Chondrocyte (in vitro differentiated cells): ENCODE measurements around the gene REEP3. TPM values are rescaled to one million over a fixed set of nuclear protein-coding genes. Genes with fewer than 3 reads are reported as not detected.

Source experiments
- DNase-seq: peaks from one replicate; pipeline ENCODE4 v3.0.0; 2021; ENCODE audit warnings: mixed read lengths, low spot score
- H3K27ac Mint-ChIP-seq: one replicate; pipeline ENCODE4 v1.8.0; 2021; ENCODE audit warnings: mild to moderate bottlenecking, moderate library complexity, mixed read lengths; ENCODE audit not compliant: unreplicated experiment
- H3K27me3 Mint-ChIP-seq: 2 replicates; pipeline ENCODE4 v1.8.0; 2021; ENCODE audit warnings: low read depth, mixed read lengths
- H3K36me3 Mint-ChIP-seq: 2 replicates; pipeline ENCODE4 v1.8.0; 2021; ENCODE audit warnings: low read depth, mixed read lengths
- H3K4me1 Mint-ChIP-seq: 2 replicates; pipeline ENCODE4 v1.8.0; 2021; ENCODE audit warnings: low read depth, mild to moderate bottlenecking, mixed read lengths
- H3K4me3 Mint-ChIP-seq: one replicate; pipeline ENCODE4 v1.8.0; 2021; ENCODE audit warnings: mild to moderate bottlenecking, moderate library complexity, mixed read lengths; ENCODE audit not compliant: unreplicated experiment
- H3K9me3 Mint-ChIP-seq: 2 replicates; pipeline ENCODE4 v1.8.0; 2021; ENCODE audit warnings: low read depth, mixed read lengths
- CTCF ChIP-seq: fragments of 200-600 bp; sonication (generic); IDR thresholded peaks from 2 replicates; pipeline ENCODE4 v1.5.0; 2021; ENCODE audit warnings: antibody characterized with exemption, mild to moderate bottlenecking, moderate library complexity
- total RNA-seq: library from RNA; stranded (reverse); gene quantifications from 3 replicates; pipeline ENCODE4 v1.2.1, GENCODE V29; 2021

REEP3 gene
- total RNA-seq, 1 donor from 2014 or later = 80.6 TPM

DNA sequence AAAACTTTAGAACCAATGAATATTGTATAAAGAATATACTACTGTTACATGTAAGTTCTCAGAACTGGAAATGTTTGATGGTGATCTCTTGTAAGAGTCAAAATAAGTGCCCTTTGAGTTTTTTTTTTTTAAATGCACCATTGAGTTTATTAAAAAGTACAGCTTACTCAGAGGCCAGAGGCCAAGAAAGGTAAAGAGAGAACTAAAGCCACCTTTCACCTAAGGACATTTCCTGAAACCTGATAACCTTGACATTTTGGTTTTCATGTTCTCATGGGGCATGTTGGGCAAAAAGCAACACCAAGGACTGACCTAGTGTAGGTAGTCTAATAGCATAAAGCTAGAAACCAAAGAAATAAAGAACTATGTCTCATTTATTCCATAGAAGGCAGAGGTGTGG is 27.7 kb downstream of the REEP3 start:
- Mint-ChIP-seq H3K4me1 (peaks cover 33% of the 10 kb centered on the region), H3K4me3 (no peak overlapping the region)

DNA sequence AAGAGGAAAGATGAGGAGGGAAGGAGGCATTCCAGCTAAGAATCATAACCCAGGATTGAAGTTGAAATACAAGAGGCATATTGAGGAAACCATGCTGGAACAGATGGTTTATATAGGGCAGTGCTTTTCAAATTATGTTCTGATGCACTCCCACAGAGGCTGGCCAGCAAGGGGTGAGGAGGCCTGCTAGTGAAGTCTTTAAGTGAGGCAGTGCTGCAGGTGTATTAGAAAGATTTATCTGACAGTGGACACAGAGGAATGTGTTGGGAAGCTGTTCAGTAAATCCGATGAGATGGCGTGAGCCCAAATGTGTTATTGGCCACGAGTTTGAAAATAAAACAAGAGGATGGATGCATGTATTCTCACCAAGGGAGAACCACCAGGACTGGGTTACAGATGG is 28.6 kb downstream of the REEP3 start:
- no peak for DNase-seq
- Mint-ChIP-seq H3K36me3 (peaks cover 1% of the 10 kb centered on the region), H3K9me3 (no peaks in the 10 kb centered on the region), H3K4me3 (no peak overlapping the region), H3K27me3 (no peaks in the 10 kb centered on the region), H3K27ac (no peak overlapping the region), H3K4me1 (peaks cover 35% of the 10 kb centered on the region)
- no peak for TF ChIP-seq CTCF

More for the DNA sequence above, 27.7 kb downstream of the REEP3 start:
- no peaks in the 10 kb centered on the region for H3K9me3 Mint-ChIP-seq
- DNase-seq = no peak
- H3K36me3 Mint-ChIP-seq = peaks cover 3% of the 10 kb centered on the region
- TF ChIP-seq CTCF = no peak
- H3K27ac Mint-ChIP-seq = no peak overlapping the region
- no peaks in the 10 kb centered on the region for H3K27me3 Mint-ChIP-seq

- Mint-ChIP-seq H3K36me3 (no peaks in the 10 kb centered on the region), H3K27ac (peak overlapping the region; percentile 90), H3K4me1 (peaks cover 48% of the 10 kb centered on the region), H3K4me3 (peak overlapping the region; percentile 5), H3K27me3 (no peaks in the 10 kb centered on the region), H3K9me3 (no peaks in the 10 kb centered on the region)
- DNase-seq = no peak
- no peak for TF ChIP-seq CTCF
These were observed 31.8 kb downstream of the REEP3 start for GRCh38 chr10:63553031-63553430.

DNA sequence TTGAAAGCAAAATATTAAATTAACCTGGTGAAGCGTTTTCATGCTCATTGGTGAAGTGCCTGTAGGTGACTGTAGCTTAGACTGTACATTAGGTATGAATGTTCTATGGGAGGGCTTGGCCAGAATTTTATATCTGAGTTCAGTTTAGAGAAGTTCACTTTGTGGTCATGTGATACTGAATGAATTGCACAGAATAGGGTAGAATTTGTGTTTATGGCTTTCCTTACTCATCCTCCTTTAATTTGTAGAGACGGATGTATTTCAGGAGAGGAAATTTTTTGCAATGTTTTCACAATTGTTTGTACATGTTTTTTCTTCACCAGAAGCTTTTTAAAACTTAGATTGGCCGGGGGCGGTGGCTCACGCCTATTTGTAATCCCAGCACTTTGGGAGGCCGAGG is 32.3 kb downstream of the REEP3 start:
- Mint-ChIP-seq H3K36me3 (no peaks in the 10 kb centered on the region), H3K4me1 (peaks cover 48% of the 10 kb centered on the region), H3K9me3 (no peaks in the 10 kb centered on the region), H3K27me3 (no peaks in the 10 kb centered on the region), H3K4me3 (no peak overlapping the region), H3K27ac (peak overlapping the region; percentile 90)
- DNase-seq = no peak
- TF ChIP-seq CTCF = no peak

DNA sequence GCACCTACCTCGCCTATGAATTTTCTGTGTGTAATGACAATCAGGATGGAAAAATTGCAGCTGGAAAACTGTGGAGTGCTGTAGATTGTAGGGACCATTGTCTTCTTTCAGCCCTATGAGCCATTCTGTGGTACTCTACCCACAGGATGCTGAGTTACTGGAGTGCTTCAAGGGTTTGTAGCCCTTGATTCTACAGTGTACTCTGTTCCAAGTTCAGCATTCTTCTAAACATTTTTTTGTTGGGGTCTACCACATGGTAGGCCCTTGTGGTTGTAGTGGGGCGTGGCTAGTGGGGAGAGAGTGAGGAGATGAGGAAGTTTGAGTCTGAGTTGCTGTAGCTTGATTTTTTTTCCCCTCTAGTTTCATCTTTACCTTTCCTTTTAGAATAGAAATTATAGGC is 33.5 kb downstream of the REEP3 start:
- no peaks in the 10 kb centered on the region for H3K27me3 Mint-ChIP-seq
- H3K4me3 Mint-ChIP-seq = no peak overlapping the region
- DNase-seq = no peak
- H3K27ac Mint-ChIP-seq = peak overlapping the region; percentile 90
- TF ChIP-seq CTCF = no peak
- peaks cover 48% of the 10 kb centered on the region for H3K4me1 Mint-ChIP-seq
- no peaks in the 10 kb centered on the region for H3K36me3 Mint-ChIP-seq
- no peaks in the 10 kb centered on the region for H3K9me3 Mint-ChIP-seq
